ENCODE results near the gene POLD1. TPM values are rescaled to one million over a fixed set of nuclear protein-coding genes. Genes with fewer than 3 reads are reported as not detected.
"Not testable (repeated sequence)": the region's sequence is repeated elsewhere in the genome, so short reads cannot be mapped to it uniquely, and the experiment has no call there.

POLD1 gene
- total and polyA plus RNA-seq, 2 donors (not counting 3 experiments of a cell fraction or from before 2014, with no cell fraction given) = 40.9 to 63.9 TPM

DNA sequence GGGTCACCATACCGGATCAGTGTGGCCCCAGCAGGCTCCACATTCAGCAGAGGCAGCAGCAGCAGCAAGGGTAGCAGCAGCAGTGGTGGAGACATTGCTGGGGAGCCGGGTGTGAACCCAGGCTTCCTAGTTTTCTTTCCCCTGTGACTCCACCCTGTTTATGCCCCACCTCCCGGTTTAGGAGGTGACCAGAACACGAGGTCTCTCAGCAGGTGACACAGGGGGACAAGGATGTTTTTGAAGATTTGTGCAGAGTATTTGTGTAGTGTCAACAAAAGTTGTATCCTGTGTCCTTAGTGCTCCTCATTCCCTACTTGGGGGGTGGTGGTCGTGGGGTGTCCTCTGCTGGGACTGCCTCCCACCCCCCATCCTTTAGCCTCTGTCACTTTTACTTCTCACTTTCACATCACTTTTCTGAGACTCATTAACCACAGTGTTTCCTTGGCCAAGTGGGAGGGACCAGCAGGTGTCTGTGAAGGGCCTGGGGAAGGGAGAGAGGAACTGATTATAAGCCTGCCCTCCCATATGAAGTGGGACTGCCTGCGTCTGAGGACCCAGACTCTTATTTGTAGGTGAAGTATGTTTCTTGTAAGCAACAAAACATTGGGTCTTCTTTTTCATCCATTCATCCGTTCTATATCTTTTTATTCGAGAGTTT, 39.4 kb upstream of the POLD1 start:
- no peaks in the 10 kb centered on the region for H3K27me3 ChIP-seq (ENCODE audit: control insufficient read depth in 2 of 2, insufficient read depth in 2 of 2, low read length in 2 of 2)
- H2AFZ ChIP-seq (ENCODE audit: low read depth, low read length) = no peak overlapping the region
- dilution Hi-C loops (cut with MboI; ENCODE audit: extremely low pct_ligation_motif_present, low sequenced_read_pairs) = no loop called here
- no peaks in the 10 kb centered on the region for H3K9me3 ChIP-seq (replicated peaks; ENCODE audit: control insufficient read depth, insufficient read depth, low read length)
- no peaks in the 10 kb centered on the region for H3K9me1 ChIP-seq (replicated peaks; ENCODE audit: control insufficient read depth, extremely low read depth, insufficient read depth, low read length)
- no TSS peak for BruUV-seq (replicated peaks)
- H3K4me2 ChIP-seq (ENCODE audit: insufficient read depth, low read length) = no peak overlapping the region
- no peak for FAIRE-seq
- H3K27ac ChIP-seq (ENCODE audit: insufficient read depth, low read depth, low read length) = no peak overlapping the region
- H3K79me2 ChIP-seq (ENCODE audit: control insufficient read depth, insufficient read depth, low read length) = no peaks in the 10 kb centered on the region
- intact Hi-C loops (cut with micrococcal nuclease) = no loop called here
- TF ChIP-seq EZH2 (IDR thresholded peaks at IDR 0.05; ENCODE audit: borderline replicate concordance, low read depth, low read length, severe bottlenecking) (no peak), JUN (IDR thresholded peaks at IDR 0.05; ENCODE audit: borderline replicate concordance, insufficient read depth, insufficient read length, low read depth) (no peak), MYC (IDR thresholded peaks at IDR 0.05; ENCODE audit: low read depth, low read length) (no peak), POLR2AphosphoS5 (IDR thresholded peaks at IDR 0.05; ENCODE audit: insufficient read depth, low read depth, low read length) (no peak), FOS (IDR thresholded peaks at IDR 0.05; ENCODE audit: borderline replicate concordance, insufficient read depth, low read length) (no peak), POLR2A (IDR thresholded peaks at IDR 0.05; ENCODE audit: low read depth, low read length) (no peak), GATA2 (IDR thresholded peaks at IDR 0.05; ENCODE audit: insufficient read depth, insufficient read length, low read depth, low read length) (no peak)
- TF ChIP-seq, protein P1, sequence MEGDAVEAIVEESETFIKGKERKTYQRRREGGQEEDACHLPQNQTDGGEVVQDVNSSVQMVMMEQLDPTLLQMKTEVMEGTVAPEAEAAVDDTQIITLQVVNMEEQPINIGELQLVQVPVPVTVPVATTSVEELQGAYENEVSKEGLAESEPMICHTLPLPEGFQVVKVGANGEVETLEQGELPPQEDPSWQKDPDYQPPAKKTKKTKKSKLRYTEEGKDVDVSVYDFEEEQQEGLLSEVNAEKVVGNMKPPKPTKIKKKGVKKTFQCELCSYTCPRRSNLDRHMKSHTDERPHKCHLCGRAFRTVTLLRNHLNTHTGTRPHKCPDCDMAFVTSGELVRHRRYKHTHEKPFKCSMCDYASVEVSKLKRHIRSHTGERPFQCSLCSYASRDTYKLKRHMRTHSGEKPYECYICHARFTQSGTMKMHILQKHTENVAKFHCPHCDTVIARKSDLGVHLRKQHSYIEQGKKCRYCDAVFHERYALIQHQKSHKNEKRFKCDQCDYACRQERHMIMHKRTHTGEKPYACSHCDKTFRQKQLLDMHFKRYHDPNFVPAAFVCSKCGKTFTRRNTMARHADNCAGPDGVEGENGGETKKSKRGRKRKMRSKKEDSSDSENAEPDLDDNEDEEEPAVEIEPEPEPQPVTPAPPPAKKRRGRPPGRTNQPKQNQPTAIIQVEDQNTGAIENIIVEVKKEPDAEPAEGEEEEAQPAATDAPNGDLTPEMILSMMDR (IDR thresholded peaks at IDR 0.05; ENCODE audit: extremely low read depth in 1 of 2, insufficient read depth in 1 of 2, low read depth in 1 of 2, low read length in 2 of 2) = no peak
- TF ChIP-seq, protein P2, sequence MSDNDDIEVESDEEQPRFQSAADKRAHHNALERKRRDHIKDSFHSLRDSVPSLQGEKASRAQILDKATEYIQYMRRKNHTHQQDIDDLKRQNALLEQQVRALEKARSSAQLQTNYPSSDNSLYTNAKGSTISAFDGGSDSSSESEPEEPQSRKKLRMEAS (IDR thresholded peaks at IDR 0.05; ENCODE audit: insufficient read depth, insufficient read length) = no peak
- H3K9ac ChIP-seq (replicated peaks; ENCODE audit: extremely low read depth, insufficient read depth, low read length) = no peak overlapping the region
- peaks cover 10% of the 10 kb centered on the region for H3K4me1 ChIP-seq (ENCODE audit: control insufficient read depth, extremely low read depth, insufficient read depth, low read length)
- POLR2A ChIA-PET = no interaction called here
- H4K20me1 ChIP-seq (replicated peaks; ENCODE audit: control insufficient read depth, extremely low read depth, insufficient read depth, low read length) = no peaks in the 10 kb centered on the region
- DNase-seq (ENCODE audit: low read depth, low spot score) = no peak
- CTCF ChIA-PET = interaction anchor here (1.2 kb wide), 3 partner anchors 12 to 92 kb away, joined by 3 to 6 read pairs (median 4); partner anchors contain the start of gene KCNC3
- H3K36me3 ChIP-seq (ENCODE audit: control insufficient read depth in 2 of 2, extremely low read depth in 1 of 2, insufficient read depth in 2 of 2, low read length in 2 of 2) = no peaks in the 10 kb centered on the region
- no peak overlapping the region for H3K4me3 ChIP-seq (replicated peaks in 1 of 3; ENCODE audit: insufficient read depth in 1 of 3, low read depth in 1 of 3, low read length in 3 of 3)

GRCh38 chr19:50347089-50347581, 37.0 kb upstream of the POLD1 start:
- dilution Hi-C loops (cut with MboI; ENCODE audit: extremely low pct_ligation_motif_present, low sequenced_read_pairs); FAIRE-seq; H3K27ac ChIP-seq (ENCODE audit: insufficient read depth, low read depth, low read length): not testable (repeated sequence)

More at GRCh38 chr19:50347089-50347581, 37.0 kb upstream of the POLD1 start:
- BruUV-seq (replicated peaks); H3K4me3 ChIP-seq (replicated peaks in 1 of 3; ENCODE audit: insufficient read depth in 1 of 3, low read depth in 1 of 3, low read length in 3 of 3); H3K9me1 ChIP-seq (replicated peaks; ENCODE audit: control insufficient read depth, extremely low read depth, insufficient read depth, low read length); H3K79me2 ChIP-seq (ENCODE audit: control insufficient read depth, insufficient read depth, low read length); H3K9me3 ChIP-seq (replicated peaks; ENCODE audit: control insufficient read depth, insufficient read depth, low read length); intact Hi-C loops (cut with micrococcal nuclease); H3K4me2 ChIP-seq (ENCODE audit: insufficient read depth, low read length); H3K27me3 ChIP-seq (ENCODE audit: control insufficient read depth in 2 of 2, insufficient read depth in 2 of 2, low read length in 2 of 2); POLR2A ChIA-PET; H2AFZ ChIP-seq (ENCODE audit: low read depth, low read length); H3K9ac ChIP-seq (replicated peaks; ENCODE audit: extremely low read depth, insufficient read depth, low read length); DNase-seq (ENCODE audit: low read depth, low spot score); H4K20me1 ChIP-seq (replicated peaks; ENCODE audit: control insufficient read depth, extremely low read depth, insufficient read depth, low read length); H3K4me1 ChIP-seq (ENCODE audit: control insufficient read depth, extremely low read depth, insufficient read depth, low read length); H3K36me3 ChIP-seq (ENCODE audit: control insufficient read depth in 2 of 2, extremely low read depth in 1 of 2, insufficient read depth in 2 of 2, low read length in 2 of 2): not testable (repeated sequence)
- CTCF ChIA-PET = interaction anchor here (0.7 to 1.2 kb wide), 2 partner anchors 10 to 18 kb away, joined by 3 to 4 read pairs; partner anchors contain the start of gene KCNC3
